Kidney glomerular epithelial cell (primary cell): ENCODE data around the gene S100A7A.
A peak's percentile ranks its signal among the peaks of the same experiment; 100 is the strongest.
"Not testable (repeated sequence)": the region's sequence is repeated elsewhere in the genome, so short reads cannot be mapped to it uniquely, and the experiment has no call there.

Experiments
- DNase-seq: peaks from one replicate; lab custom pipeline; 2025; lab: John Stamatoyannopoulos, UW

The S100A7A gene

DNA sequence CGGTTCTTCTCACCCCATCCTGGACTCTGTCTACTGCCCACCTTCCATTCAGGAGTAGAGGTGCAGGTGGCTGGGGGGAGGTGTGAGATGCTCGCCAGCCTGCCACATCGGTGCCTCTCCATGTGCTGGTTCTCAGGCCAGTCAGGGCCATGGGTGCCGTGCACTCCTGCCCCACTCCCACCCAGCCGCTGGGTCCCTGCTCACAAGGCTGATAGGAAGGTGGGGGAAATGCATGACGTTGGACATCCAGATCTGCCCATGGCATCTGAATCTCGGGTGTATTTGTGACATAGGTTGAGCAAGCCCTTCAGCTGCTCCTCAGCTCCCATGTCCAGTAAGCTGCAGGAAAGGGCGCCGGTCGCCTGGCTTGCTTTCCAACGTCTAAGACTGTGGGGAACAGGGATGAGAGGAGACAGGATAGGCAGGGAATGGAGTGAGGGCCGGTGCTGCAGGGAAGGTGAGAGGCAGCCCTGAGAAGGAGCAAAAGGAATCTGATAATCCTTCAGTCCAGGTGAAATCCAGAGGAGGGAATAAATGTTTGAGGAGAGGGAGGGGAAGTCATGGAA lies 11.8 kb downstream of the S100A7A start:
- no peak for DNase-seq

DNA sequence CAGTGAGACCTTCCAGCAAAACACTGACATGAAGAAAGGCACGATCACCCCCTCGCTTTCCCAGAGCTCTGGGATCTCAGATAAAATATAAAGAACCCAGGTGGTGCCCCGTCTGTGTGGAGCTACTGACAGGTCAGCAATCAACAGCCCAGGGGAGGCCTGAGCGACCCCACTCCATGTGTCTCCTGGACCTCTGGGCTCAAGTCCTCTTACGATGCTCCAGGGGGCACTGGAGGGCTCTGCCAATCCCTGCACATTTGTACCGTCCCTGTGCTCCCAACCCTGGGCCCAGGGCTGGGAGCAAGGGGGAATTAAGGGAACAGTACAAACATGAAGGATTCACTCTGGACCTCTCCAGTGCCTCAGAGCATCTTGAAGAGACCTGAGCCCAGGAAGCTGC lies 12.5 kb downstream of the S100A7A start:
- DNase-seq = no peak

- no peak for DNase-seq
These were observed 13.2 kb downstream of the S100A7A start for GRCh38 chr1:153429266-153430165.

GRCh38 chr1:153430166-153430553 lies 13.8 kb downstream of the S100A7A start:
- DNase-seq = no peak

- DNase-seq = no peak
These were observed 14.2 kb downstream of the S100A7A start for GRCh38 chr1:153430561-153430960.

DNA sequence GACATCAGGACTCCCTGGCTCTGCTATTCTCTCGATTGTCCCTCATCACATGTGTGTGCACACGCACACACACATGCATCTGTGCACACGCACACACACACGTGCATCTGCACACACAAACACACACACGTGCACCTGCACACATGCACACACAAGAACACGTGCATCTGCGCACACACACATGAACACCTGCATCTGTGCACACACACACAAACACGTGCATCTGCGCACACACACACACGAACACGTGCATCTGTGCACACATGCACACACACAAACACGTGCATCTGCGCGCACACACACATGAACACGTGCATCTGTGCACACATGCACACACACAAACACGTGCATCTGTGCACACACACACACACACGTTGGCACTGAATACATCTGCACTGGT lies 14.7 kb downstream of the S100A7A start:
- DNase-seq = no peak

DNA sequence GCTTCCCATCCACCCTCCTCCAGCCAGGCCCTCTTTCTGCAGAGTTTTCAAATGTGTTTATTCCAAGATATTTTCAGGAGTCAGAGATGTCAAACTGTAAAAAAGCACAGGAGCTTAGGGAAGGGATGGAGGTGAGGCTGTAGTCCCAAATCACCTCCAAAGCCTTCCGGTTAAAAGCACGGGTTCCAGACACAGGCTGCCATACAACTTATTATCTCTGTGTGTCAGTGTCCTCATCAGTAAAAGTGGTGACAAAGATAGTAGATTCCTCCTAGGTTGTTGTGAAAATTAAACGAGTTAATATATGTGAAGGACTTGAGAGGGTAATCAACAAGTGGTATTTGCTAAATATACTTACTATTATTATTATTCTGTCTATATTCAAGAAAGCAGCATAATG lies 15.1 kb downstream of the S100A7A start:
- no peak for DNase-seq

- DNase-seq = no peak
These were observed 15.6 kb downstream of the S100A7A start for GRCh38 chr1:153431928-153432327.

DNA sequence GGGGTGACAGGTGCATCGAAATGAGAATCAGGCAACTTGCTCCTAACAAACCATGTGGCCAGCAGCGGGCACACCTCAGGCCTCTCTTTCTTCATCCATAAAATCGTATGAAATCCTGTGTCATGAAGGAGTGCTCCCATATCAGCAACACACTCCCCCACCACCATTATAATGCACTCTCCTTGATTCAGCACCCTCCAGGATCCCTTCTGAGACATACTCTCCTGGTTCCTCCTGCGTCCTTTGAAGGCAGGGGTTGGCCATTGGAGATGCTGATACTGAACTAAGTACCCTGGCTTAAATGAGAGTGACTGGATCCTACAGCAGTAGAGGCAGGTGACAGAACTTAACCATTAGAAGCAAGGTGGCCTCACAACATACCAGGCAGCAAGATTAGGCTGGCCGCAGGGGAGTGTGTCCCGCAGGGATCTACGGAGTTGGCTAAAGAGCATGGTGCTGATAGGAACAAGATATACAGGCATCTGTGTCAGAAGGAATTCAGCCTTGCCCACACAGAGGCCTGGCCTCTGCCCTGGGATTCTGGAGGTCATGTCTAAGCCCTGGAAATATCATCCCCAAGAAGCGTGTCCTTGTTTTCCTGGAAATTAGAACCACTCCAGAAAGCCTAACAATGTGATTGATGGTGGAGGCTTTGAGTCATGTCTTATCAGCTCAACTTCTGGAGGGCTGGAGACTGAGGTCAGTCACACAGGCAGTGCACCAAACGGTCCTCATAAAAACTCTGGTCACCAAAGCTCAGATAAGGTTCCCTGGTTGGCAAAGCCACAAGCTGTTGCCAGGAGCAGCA lies 16.8 kb downstream of the S100A7A start:
- DNase-seq = no peak

DNA sequence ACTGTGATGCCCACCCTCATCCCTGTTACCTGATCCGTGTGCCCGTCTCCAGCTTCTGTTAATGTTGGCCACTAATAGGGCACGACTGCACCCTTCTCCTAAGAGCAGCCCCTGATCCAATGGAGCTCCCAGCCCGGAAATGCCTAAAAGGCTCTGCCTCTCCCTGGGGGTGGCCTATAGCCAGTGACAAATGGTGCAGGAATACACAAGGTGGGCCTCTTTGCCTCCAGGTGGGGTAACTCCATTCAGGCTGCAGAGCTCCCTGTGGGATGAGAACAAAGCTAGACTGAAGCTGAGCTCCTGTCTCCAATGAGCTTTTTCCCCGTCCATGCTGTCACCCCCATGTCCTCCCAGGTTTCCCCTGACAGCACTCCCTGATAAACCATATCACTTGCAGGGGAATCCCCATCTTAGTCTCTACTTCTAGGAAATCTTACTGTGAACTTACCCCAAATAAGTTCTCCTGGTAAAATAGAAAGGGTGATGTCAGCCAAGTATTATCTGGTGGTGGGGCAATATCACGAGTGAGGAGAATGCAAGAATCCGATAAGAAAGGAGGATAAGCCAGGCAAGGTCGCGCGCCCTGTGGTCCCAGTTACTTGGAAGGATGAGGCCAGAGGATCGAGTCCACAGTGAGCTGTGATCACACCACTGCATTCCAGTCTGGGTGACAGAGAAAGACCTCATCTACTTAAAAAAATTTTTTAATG lies 18.6 kb downstream of the S100A7A start:
- no peak for DNase-seq

GRCh38 chr1:153437236-153437635 lies 20.9 kb downstream of the S100A7A start:
- DNase-seq = no peak

- DNase-seq = no peak
These were observed 22.3 kb downstream of the S100A7A start for GRCh38 chr1:153438599-153438998.

DNA sequence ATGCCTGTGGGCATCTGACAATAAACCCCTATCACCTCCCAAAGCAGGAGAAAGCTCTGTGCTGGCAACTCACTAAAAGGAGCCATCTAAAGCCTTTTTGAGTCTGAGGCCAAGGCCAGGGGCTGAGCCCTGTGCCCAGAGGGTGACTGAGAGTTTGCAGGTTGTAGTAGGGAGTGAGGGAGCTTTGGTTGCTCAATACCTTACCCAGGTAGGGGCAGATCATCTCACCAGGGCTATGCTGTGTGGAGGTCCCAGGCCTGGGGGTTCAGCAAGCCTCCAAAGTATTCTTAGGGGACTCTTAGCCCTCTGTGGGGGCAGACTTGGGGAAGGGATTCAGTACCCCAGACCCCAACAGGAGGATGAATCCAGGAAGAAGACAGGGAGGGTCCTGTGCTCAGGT lies 23.0 kb downstream of the S100A7A start:
- DNase-seq = no peak

GRCh38 chr1:153441238-153441755 lies 25.0 kb downstream of the S100A7A start:
- DNase-seq = no peak

- no peak for DNase-seq
These were observed 27.2 kb downstream of the S100A7A start for GRCh38 chr1:153443486-153443885.

- no peak for DNase-seq
These were observed 27.8 kb downstream of the S100A7A start for GRCh38 chr1:153444078-153444477.

- DNase-seq = peak; percentile 16
These were observed 31.3 kb downstream of the S100A7A start for GRCh38 chr1:153447498-153448170.

- not testable (repeated sequence) for DNase-seq
These were observed 32.5 kb downstream of the S100A7A start for GRCh38 chr1:153448851-153449250.

GRCh38 chr1:153456396-153456795 lies 40.1 kb downstream of the S100A7A start:
- no peak for DNase-seq

DNA sequence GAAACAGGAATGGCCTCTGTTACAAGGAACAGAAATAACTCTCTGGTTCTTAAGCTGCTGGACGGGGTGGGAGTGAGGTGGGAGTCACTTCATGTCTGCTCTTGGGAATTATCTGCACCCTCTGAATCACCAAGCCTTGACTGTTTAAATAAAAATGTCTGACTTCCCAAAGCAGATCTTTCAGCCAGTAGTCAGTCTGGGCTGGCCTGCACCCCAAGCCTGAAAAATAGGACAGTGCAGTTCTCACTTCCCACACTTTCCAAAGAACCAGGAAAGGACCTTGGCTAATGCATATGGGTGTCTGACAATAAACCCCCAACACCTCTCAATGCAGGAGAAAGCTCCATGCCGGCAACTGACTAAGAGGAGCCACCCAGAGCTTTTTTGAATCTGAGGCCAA lies 43.3 kb downstream of the S100A7A start:
- DNase-seq = no peak

DNA sequence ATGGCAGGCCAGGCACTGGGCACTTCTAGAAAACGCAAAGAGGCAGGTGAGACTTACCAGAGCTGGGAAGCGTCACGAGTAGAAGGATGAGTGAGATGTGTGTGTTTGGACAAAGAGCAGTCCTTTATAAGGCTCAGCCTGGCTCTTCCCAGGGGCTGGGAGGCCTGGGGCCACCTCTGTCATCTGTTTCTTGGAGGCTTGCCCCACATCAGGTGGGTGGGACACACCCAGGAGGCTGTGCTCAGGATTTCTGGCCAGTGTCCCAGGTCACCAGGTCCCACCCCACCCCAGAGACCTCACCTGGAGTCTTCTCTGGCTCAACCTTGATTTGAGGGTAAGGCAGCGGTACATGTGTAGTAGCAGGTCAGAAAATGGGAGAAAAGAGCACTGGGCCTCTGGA lies 44.2 kb downstream of the S100A7A start, which contains the start of gene S100A7:
TSS of gene S100A7 (minus strand) at position 101 of the 400 bp plus-strand sequence. CDS start 1,638 bp downstream, outside the sequence.
- no peak for DNase-seq
